Fibroblast of the conjunctiva (primary cell): Measurements from ENCODE around the gene ZNF772.

Experiments
- DNase-seq: peaks from one replicate; pipeline ENCODE4 v3.0.0-alpha.2; 2010; ENCODE audit warnings: low read depth

Gene ZNF772

GRCh38 chr19:57435062-57435978 lies 42.0 kb downstream of the ZNF772 start, which contains the start of gene ZNF749:
Gene ZNF749 (plus strand): TSS chr19:57435325. CDS start chr19:57435579, 254 bp downstream.
- DNase-seq = peak; percentile 96

- DNase-seq = peak; percentile 12
Measured at GRCh38 chr19:57434386-57435061, 42.8 kb downstream of the ZNF772 start.

GRCh38 chr19:57421037-57421436 lies 56.3 kb downstream of the ZNF772 start:
- DNase-seq = no peak

- no peak for DNase-seq
Measured at GRCh38 chr19:57419439-57419838, 57.9 kb downstream of the ZNF772 start.
